IPS-20b (cell line): Measurements from ENCODE around the gene UBE2D1.

ENCODE experiments used
- H3K27ac ChIP-seq: one replicate; pipeline ENCODE4 v1.5.1; 2013; ENCODE audit warnings: low read length
- H3K27me3 ChIP-seq: 2 replicates; pipeline ENCODE4 v1.6.1; 2013; ENCODE audit warnings: mild to moderate bottlenecking, low read length, inconsistent platforms; ENCODE audit not compliant: insufficient read depth
- H3K36me3 ChIP-seq: 2 replicates; pipeline ENCODE4 v1.6.1; 2013; ENCODE audit warnings: low read depth, mild to moderate bottlenecking, inconsistent platforms, low read length, moderate library complexity; ENCODE audit not compliant: insufficient read depth
- H3K4me1 ChIP-seq: 2 replicates; pipeline ENCODE4 v1.6.1; 2013; ENCODE audit warnings: mild to moderate bottlenecking, control low read depth, inconsistent platforms, low read length, moderate library complexity; ENCODE audit not compliant: insufficient read depth
- H3K4me3 ChIP-seq: 2 replicates; pipeline ENCODE4 v1.5.1; 2013; ENCODE audit warnings: mild to moderate bottlenecking, low read length, inconsistent platforms
- H3K9ac ChIP-seq: 2 replicates; pipeline ENCODE4 v1.6.1; 2013; ENCODE audit warnings: low read depth, mild to moderate bottlenecking, inconsistent platforms, low read length, moderate library complexity
- H3K9me3 ChIP-seq: 2 replicates; pipeline ENCODE4 v1.6.1; 2013; ENCODE audit warnings: mild to moderate bottlenecking, low read depth, low read length, inconsistent platforms; ENCODE audit not compliant: insufficient read depth

Gene UBE2D1

GRCh38 chr10:58389024-58389423, 54.2 kb downstream of the UBE2D1 start:
- H3K27me3 ChIP-seq = 0 out of 2 replicates have a peak, but pooled peaks cover 3% of the 10 kb centered on the region

DNA sequence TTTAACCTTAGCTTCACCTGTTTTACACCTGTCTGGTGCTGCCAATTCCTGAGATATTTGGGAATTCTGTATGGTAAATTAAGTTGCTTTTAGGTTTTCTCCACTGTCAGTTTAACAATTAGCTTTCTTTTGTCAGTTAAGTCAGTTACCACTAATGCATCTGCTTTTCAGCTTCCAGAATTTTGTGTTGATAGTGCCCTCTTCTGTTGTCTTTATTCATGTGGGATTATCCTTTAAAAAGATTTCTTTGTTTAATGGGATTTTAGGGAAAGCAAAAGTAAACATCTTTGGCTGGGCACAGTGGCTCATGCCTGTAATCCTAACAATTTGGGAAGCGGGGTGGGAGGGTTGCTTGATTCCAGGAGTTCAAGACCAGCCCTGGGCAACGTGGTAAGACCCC, 58.5 kb downstream of the UBE2D1 start:
- no peak overlapping the region for H3K9ac ChIP-seq
- H3K4me3 ChIP-seq = no peak overlapping the region
- H3K27ac ChIP-seq = no peak overlapping the region
- H3K9me3 ChIP-seq = no peaks in the 10 kb centered on the region
- H3K36me3 ChIP-seq = peaks cover 97% of the 10 kb centered on the region
- H3K4me1 ChIP-seq = no peaks in the 10 kb centered on the region
- no peaks in the 10 kb centered on the region for H3K27me3 ChIP-seq

More at GRCh38 chr10:58389024-58389423, 54.2 kb downstream of the UBE2D1 start:
- peaks cover 74% of the 10 kb centered on the region for H3K36me3 ChIP-seq
- no peaks in the 10 kb centered on the region for H3K9me3 ChIP-seq
- no peak overlapping the region for H3K4me3 ChIP-seq
- no peak overlapping the region for H3K27ac ChIP-seq
- H3K9ac ChIP-seq = no peak overlapping the region
- H3K4me1 ChIP-seq = peaks cover 6% of the 10 kb centered on the region; the same call in 1 of the 2 replicates

DNA sequence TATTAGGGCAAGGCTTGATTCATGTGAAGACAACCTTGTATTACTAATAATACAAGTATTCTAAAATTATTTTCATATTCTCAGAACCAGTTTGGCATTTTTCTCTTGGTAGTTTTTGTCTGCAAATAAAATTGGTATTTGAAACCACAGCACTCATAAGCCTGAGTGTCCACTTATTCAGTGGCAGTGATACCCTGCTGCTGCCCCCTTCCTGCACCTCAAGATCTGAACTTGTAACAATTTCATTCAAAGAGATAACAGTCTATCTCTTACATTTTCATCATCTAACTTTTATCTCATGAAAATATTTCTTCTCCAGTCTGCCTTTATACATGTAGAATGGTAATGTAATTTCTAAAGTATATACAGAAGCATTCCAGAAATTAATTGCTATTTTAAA, 59.7 kb downstream of the UBE2D1 start:
- Histone ChIP-seq H3K4me1 (no peaks in the 10 kb centered on the region), H3K27ac (no peak overlapping the region), H3K4me3 (no peak overlapping the region), H3K9me3 (no peaks in the 10 kb centered on the region), H3K36me3 (peaks cover 92% of the 10 kb centered on the region), H3K27me3 (no peaks in the 10 kb centered on the region), H3K9ac (no peak overlapping the region)

GRCh38 chr10:58396057-58396456, 61.3 kb downstream of the UBE2D1 start:
- Histone ChIP-seq H3K27ac (no peak overlapping the region), H3K36me3 (peaks cover 76% of the 10 kb centered on the region), H3K27me3 (no peaks in the 10 kb centered on the region), H3K4me1 (no peaks in the 10 kb centered on the region), H3K4me3 (no peak overlapping the region), H3K9ac (no peak overlapping the region), H3K9me3 (no peaks in the 10 kb centered on the region)

GRCh38 chr10:58397830-58398229, 63.0 kb downstream of the UBE2D1 start:
- Histone ChIP-seq H3K4me1 (no peaks in the 10 kb centered on the region), H3K27ac (no peak overlapping the region), H3K36me3 (peaks cover 59% of the 10 kb centered on the region), H3K27me3 (no peaks in the 10 kb centered on the region), H3K9ac (no peak overlapping the region), H3K4me3 (no peak overlapping the region), H3K9me3 (no peaks in the 10 kb centered on the region)

DNA sequence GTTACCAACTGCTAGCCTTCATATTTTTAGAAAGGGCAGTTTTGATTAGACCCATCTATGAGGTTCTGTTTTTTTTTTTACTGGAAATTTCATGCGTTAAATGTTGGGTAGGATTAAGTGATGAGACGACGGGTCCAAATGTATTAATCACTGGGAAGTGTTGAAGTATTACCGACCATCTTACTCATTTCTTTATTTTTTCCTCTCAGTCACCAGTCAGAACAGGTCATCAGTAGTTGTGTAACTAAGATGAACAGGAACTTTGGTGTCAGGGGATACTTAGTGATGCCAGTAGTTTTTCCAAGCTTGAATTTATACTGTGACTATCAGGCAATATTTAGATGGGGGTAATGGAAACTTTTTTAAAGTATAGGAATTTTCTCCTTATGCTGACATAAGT, 64.6 kb downstream of the UBE2D1 start:
- no peak overlapping the region for H3K4me3 ChIP-seq
- no peaks in the 10 kb centered on the region for H3K4me1 ChIP-seq
- no peak overlapping the region for H3K9ac ChIP-seq
- H3K9me3 ChIP-seq = no peaks in the 10 kb centered on the region
- H3K36me3 ChIP-seq = peaks cover 45% of the 10 kb centered on the region
- no peak overlapping the region for H3K27ac ChIP-seq
- H3K27me3 ChIP-seq = no peaks in the 10 kb centered on the region

DNA sequence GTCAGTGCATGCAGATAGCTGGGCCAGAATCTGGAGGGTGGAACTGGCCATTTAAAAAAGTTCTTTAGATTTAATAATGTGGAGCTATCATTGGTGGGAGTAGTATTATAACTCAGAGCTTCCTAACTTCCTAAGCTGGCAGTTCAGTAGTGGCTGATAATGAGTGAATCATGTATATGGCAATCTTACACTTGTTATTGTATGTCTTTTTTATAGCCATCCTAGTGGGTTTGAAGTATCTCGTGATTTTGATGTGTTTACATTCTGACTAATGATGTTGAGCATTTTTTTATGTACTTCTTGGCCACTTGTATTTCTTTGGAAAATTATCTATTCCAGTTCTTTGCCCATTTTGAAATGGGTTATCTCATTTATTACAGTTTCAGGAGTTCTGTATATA, 65.8 kb downstream of the UBE2D1 start:
- Histone ChIP-seq H3K27ac (no peak overlapping the region), H3K27me3 (no peaks in the 10 kb centered on the region), H3K9me3 (no peaks in the 10 kb centered on the region), H3K9ac (no peak overlapping the region), H3K4me3 (no peak overlapping the region), H3K4me1 (no peaks in the 10 kb centered on the region), H3K36me3 (peaks cover 33% of the 10 kb centered on the region)

- no peak overlapping the region for H3K4me3 ChIP-seq
- H3K27ac ChIP-seq = no peak overlapping the region
- no peaks in the 10 kb centered on the region for H3K36me3 ChIP-seq
- no peaks in the 10 kb centered on the region for H3K9me3 ChIP-seq
- no peaks in the 10 kb centered on the region for H3K4me1 ChIP-seq
- H3K27me3 ChIP-seq = no peaks in the 10 kb centered on the region
- no peak overlapping the region for H3K9ac ChIP-seq
These were observed 69.2 kb downstream of the UBE2D1 start for GRCh38 chr10:58404001-58404400.

DNA sequence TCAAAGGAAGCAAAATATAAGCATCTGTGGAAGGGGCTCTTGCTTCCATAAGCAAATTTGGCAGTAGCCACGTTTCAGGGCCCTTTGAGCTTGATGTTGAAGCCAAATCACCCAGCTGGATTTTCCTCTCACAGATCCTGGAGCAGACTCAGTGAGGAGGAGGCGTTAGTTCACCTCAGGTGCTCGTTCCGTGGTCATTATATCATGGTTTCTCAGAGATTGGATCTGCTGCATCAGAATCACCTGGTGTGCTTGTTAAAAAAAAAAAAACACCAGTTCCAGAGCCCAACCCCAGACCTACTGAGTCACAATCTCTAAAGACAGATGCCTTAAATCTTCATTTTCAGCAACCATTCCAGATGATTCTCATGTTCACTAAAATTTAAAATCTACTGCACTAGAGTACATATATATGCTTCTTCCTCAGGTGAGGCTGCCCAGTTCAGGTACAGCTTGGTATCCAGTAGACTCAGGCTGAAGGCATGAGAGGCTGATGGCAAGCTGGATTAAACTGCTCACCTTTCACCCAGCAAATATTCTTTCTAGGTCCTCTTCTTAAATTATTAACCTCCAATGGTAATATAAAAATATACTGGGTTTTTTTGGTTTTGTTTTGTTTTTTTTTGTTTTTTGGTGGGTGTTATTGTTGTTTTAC, 75.3 kb downstream of the UBE2D1 start:
- H3K4me1 ChIP-seq = 0 out of 2 replicates have a peak, but pooled peaks cover 3% of the 10 kb centered on the region
- no peak overlapping the region for H3K4me3 ChIP-seq
- no peak overlapping the region for H3K27ac ChIP-seq
- H3K36me3 ChIP-seq = no peaks in the 10 kb centered on the region
- no peaks in the 10 kb centered on the region for H3K9me3 ChIP-seq
- no peak overlapping the region for H3K9ac ChIP-seq
- no peaks in the 10 kb centered on the region for H3K27me3 ChIP-seq

DNA sequence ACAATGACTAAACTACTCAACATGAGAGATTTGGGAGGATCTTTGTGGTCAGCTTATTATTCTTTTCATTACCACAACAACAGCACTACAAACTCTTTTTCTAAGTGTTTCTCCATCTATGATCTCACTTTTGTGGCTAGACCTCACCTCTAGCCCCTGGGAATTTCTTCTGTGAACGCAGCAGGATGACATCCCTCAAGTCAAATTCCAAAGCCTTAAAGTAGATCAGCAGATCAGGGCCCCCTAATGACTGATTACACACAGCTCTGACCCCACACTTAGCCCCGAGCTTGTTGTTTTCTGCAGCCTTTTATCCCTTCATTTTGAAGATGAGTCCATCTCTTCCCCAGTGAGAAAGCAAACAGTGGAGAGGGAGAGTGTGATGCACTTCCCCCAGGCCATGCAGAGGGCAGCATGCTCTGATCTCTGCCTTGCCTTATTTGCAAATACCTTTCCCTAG, 77.7 kb downstream of the UBE2D1 start:
- H3K4me3 ChIP-seq = no peak overlapping the region

GRCh38 chr10:58414270-58415041, 79.7 kb downstream of the UBE2D1 start:
- Histone ChIP-seq H3K27ac (no peak overlapping the region), H3K4me3 (no peak overlapping the region), H3K36me3 (no peaks in the 10 kb centered on the region), H3K9me3 (no peaks in the 10 kb centered on the region), H3K9ac (no peak overlapping the region), H3K27me3 (no peaks in the 10 kb centered on the region), H3K4me1 (0 out of 2 replicates have a peak, but pooled peaks cover 8% of the 10 kb centered on the region)

More for the DNA sequence above, 77.7 kb downstream of the UBE2D1 start:
- no peaks in the 10 kb centered on the region for H3K36me3 ChIP-seq
- H3K9me3 ChIP-seq = no peaks in the 10 kb centered on the region
- H3K27ac ChIP-seq = no peak overlapping the region
- 0 out of 2 replicates have a peak, but pooled peaks cover 8% of the 10 kb centered on the region for H3K4me1 ChIP-seq
- no peaks in the 10 kb centered on the region for H3K27me3 ChIP-seq
- H3K9ac ChIP-seq = no peak overlapping the region

- Histone ChIP-seq H3K9me3 (no peaks in the 10 kb centered on the region), H3K27me3 (no peaks in the 10 kb centered on the region), H3K9ac (no peak overlapping the region), H3K4me3 (no peak overlapping the region), H3K36me3 (no peaks in the 10 kb centered on the region), H3K4me1 (0 out of 2 replicates have a peak, but pooled peaks cover 8% of the 10 kb centered on the region), H3K27ac (no peak overlapping the region)
These were observed 81.0 kb downstream of the UBE2D1 start for GRCh38 chr10:58415757-58416156.
